Smooth muscle cell of the brain vasculature (primary cell): ENCODE data around the gene ARV1.
"Not testable (repeated sequence)": the region's sequence is repeated elsewhere in the genome, so short reads cannot be mapped to it uniquely, and the experiment has no call there.

ENCODE experiments used
- DNase-seq: peaks from one replicate; pipeline ENCODE4 v3.0.0-alpha.2; 2012; ENCODE audit warnings: low read depth, low spot score

The ARV1 gene

GRCh38 chr1:231041719-231042261, 62.9 kb downstream of the ARV1 start:
- DNase-seq, result no peak

GRCh38 chr1:231044588-231044987, 65.7 kb downstream of the ARV1 start:
- no peak for DNase-seq

- no peak for DNase-seq
Observed at GRCh38 chr1:231045286-231045685, 66.4 kb downstream of the ARV1 start.

- not testable (repeated sequence) for DNase-seq
Observed at GRCh38 chr1:231045921-231046729, 67.2 kb downstream of the ARV1 start.

- no peak for DNase-seq
Observed at GRCh38 chr1:231046730-231047395, 68.0 kb downstream of the ARV1 start.

- DNase-seq, result not testable (repeated sequence)
Observed at GRCh38 chr1:231047529-231047928, 68.6 kb downstream of the ARV1 start.

- DNase-seq, result not testable (repeated sequence)
Observed at GRCh38 chr1:231048419-231048818, 69.5 kb downstream of the ARV1 start.

- DNase-seq, result no peak
Observed at GRCh38 chr1:231049121-231049979, 70.5 kb downstream of the ARV1 start.
